ENCODE data around the gene DVL3.
"Not testable (repeated sequence)": the region's sequence is repeated elsewhere in the genome, so short reads cannot be mapped to it uniquely, and the experiment has no call there.

DVL3 gene

DNA sequence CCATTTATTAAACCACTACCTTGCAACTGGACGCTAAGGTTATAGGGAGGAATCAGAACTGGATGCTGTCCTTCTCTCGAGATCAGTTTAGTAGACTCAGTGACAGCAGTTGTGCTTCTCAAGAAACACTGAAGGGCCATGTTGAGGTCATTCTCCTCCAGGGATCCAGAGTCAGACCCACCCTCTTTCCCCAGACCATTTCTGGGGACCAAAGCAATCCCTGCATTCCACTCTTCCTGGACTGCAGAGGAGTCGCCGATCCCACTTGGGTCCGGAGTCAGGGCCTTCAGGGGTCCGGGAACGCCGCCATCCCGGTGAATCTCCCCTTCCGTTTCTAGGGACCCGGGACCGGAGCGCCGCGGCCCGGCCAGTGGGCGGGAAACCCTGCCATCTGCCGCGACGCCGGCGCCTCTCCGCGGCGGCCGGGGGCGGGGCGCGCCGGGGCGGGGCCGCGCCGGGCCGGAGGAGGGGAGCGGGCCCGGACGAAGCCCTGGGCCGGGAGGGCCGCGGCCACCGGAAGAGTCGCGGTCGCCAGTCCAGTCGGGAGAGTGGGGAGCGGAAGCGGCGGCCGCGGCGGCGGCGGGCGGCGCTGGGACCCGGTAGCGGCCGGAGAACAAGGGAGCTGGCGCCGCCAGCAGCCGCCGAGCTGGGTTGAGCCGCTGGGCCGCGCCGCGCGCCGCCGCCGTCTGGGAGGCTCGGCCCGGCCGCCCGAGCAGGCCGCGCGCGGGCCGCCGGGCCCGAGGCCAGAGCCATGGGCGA lies at the start of gene DVL3:
DVL3 (plus strand) TSS at position 493 of the 759 bp plus-strand sequence; CDS start at position 752, 259 bp downstream.
- 0 out of 2 replicates have a peak, but pooled peaks have one; percentile 20 for TF ChIP-seq MYC (IDR thresholded peaks at IDR 0.05; ENCODE audit: low read depth, low read length)
- TF ChIP-seq, protein P1, sequence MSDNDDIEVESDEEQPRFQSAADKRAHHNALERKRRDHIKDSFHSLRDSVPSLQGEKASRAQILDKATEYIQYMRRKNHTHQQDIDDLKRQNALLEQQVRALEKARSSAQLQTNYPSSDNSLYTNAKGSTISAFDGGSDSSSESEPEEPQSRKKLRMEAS (IDR thresholded peaks at IDR 0.05; ENCODE audit: low read depth, low read length), result no peak
- TF ChIP-seq, protein P2, sequence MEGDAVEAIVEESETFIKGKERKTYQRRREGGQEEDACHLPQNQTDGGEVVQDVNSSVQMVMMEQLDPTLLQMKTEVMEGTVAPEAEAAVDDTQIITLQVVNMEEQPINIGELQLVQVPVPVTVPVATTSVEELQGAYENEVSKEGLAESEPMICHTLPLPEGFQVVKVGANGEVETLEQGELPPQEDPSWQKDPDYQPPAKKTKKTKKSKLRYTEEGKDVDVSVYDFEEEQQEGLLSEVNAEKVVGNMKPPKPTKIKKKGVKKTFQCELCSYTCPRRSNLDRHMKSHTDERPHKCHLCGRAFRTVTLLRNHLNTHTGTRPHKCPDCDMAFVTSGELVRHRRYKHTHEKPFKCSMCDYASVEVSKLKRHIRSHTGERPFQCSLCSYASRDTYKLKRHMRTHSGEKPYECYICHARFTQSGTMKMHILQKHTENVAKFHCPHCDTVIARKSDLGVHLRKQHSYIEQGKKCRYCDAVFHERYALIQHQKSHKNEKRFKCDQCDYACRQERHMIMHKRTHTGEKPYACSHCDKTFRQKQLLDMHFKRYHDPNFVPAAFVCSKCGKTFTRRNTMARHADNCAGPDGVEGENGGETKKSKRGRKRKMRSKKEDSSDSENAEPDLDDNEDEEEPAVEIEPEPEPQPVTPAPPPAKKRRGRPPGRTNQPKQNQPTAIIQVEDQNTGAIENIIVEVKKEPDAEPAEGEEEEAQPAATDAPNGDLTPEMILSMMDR (IDR thresholded peaks at IDR 0.05; ENCODE audit: low read depth, low read length), result no peak
- TF ChIP-seq POLR2A (IDR thresholded peaks at IDR 0.05; ENCODE audit: extremely low read depth, insufficient read length), result peak; percentile 23
- H3K4me3 ChIP-seq (ENCODE audit: low read depth, low read length), result peak within 1 kb of the TSS; percentile 85
- peak; percentile 78 for DNase-seq (ENCODE audit: low read depth)

DNA sequence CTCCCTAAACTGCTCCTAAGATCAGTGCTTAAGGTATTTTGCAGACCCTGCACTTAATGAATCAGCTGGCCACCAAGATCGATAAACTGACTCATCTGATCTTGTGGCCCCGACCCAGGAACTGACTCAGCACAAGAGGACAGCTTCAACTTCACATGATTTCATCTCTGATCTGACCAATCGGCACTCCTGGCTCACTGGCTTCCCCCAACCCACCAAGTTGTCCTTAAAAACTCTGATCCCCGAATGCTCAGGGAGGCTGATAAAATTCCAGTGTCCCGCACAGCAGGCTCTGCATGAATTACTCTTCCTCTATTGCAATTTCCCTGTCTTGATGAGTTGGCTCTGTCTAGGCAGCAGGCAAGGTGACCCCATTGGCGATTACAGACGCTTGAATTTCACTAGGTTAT lies 44.9 kb upstream of the DVL3 start:
- H3K4me3 ChIP-seq (ENCODE audit: low read depth, low read length), result no peak overlapping the region
- DNase-seq (ENCODE audit: low read depth), result peak; percentile 45
- TF ChIP-seq, protein P1 (IDR thresholded peaks at IDR 0.05; ENCODE audit: low read depth, low read length), result no peak
- TF ChIP-seq POLR2A (IDR thresholded peaks at IDR 0.05; ENCODE audit: extremely low read depth, insufficient read length) (no peak), MYC (IDR thresholded peaks at IDR 0.05; ENCODE audit: low read depth, low read length) (no peak)
- TF ChIP-seq, protein P2 (IDR thresholded peaks at IDR 0.05; ENCODE audit: low read depth, low read length), result no peak

DNA sequence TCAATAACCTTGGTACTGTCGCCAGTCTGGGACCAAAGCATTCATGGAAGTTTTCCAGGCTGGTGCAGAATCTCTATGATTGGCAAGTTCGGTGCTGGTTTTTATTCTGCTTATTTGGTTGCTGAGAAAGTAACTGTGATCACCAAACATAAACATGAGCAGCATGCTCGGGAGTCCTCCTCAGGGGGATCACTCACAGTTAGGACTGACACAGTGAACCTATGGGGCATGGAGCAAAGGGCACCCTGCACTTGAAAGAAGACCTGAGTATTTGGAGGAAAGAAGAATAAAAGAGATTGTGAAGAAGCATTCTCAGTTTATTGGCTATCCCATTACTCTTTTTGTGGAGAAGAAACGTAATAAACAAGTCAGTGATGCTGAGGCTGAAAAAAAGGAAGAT lies 39.2 kb upstream of the DVL3 start:
- TF ChIP-seq POLR2A (IDR thresholded peaks at IDR 0.05; ENCODE audit: extremely low read depth, insufficient read length) (no peak), MYC (IDR thresholded peaks at IDR 0.05; ENCODE audit: low read depth, low read length) (no peak)
- TF ChIP-seq, protein P2 (IDR thresholded peaks at IDR 0.05; ENCODE audit: low read depth, low read length), result no peak
- TF ChIP-seq, protein P1 (IDR thresholded peaks at IDR 0.05; ENCODE audit: low read depth, low read length), result no peak

DNA sequence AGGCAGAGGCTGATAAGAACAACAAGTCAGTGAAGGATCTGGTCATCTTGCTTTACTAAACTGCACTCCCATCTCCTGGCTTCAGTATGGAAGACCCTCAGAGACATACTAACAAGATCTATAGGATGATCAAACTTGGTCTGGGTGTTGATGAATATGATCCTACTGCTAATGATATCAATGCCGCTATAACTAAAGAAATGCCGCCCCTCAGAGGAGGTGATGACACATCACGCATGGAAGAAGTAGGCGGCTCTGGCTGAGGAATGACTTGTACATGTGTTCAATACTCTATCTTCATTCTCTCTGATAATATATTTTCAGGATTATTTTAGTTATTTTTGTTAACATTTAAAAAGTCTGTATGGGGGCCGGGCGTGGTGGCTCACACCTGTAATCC lies 37.5 kb upstream of the DVL3 start:
- no peak for DNase-seq (ENCODE audit: low read depth)

More for the DNA sequence above, 39.2 kb upstream of the DVL3 start:
- DNase-seq (ENCODE audit: low read depth), result no peak
- no peak overlapping the region for H3K4me3 ChIP-seq (ENCODE audit: low read depth, low read length)

DNA sequence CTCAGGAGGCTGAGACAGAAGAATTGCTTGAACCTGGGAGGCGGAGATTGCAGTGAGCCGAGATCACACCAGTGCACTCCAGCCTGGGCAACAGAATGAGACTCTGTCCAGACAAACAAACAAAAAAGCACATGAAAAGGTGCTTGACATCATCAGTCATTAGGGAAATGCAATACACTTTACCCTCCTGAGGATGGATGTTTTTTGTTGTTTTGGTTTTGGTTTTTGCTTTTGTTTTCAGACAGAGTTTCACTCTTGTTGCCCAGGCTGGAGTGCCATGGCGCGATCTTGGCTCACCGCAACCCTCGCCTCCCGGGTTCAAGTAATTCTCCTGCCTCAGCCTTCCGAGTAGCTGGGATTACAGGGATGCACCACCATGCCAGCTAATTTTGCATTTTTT lies 34.1 kb upstream of the DVL3 start:
- H3K4me3 ChIP-seq (ENCODE audit: low read depth, low read length); DNase-seq (ENCODE audit: low read depth): not testable (repeated sequence)

More for the DNA sequence above, 37.5 kb upstream of the DVL3 start:
- H3K4me3 ChIP-seq (ENCODE audit: low read depth, low read length), result no peak overlapping the region
- TF ChIP-seq POLR2A (IDR thresholded peaks at IDR 0.05; ENCODE audit: extremely low read depth, insufficient read length) (no peak), MYC (IDR thresholded peaks at IDR 0.05; ENCODE audit: low read depth, low read length) (no peak)
- TF ChIP-seq, protein P1 (IDR thresholded peaks at IDR 0.05; ENCODE audit: low read depth, low read length), result no peak
- TF ChIP-seq, protein P2 (IDR thresholded peaks at IDR 0.05; ENCODE audit: low read depth, low read length), result no peak

DNA sequence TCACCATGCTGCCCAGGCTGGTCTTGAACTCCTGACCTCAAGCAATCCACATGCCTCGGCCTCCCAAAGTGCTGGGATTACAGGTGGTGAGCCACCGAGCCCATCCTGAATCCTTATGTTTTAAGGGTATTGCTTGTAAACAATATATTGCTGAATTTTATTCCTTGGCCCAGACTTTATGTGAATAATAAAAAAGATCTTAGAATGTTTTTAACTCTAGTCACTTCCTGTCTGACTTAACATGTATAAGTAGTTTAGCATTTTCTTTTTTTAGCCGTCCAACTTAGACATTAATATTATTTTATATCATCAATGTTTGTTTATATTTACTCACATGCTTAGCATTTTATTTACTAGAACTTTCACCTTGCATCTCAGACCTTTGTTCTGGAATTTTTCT lies 29.2 kb upstream of the DVL3 start:
- no peak for DNase-seq (ENCODE audit: low read depth)
- no peak overlapping the region for H3K4me3 ChIP-seq (ENCODE audit: low read depth, low read length)
- TF ChIP-seq, protein P2 (IDR thresholded peaks at IDR 0.05; ENCODE audit: low read depth, low read length), result no peak
- TF ChIP-seq POLR2A (IDR thresholded peaks at IDR 0.05; ENCODE audit: extremely low read depth, insufficient read length) (no peak), MYC (IDR thresholded peaks at IDR 0.05; ENCODE audit: low read depth, low read length) (no peak)
- TF ChIP-seq, protein P1 (IDR thresholded peaks at IDR 0.05; ENCODE audit: low read depth, low read length), result no peak
